CD4-positive, alpha-beta T cell treated with Interleukin-6 at 100 ng/mL for 8 hours (primary cell): ENCODE results near the gene GAL.

Source experiments
- DNase-seq: peaks from one replicate; pipeline ENCODE4 v3.0.0-alpha.2; 2020; ENCODE audit warnings: mixed read lengths, low spot score

The GAL gene

GRCh38 chr11:68658661-68659060 lies 25.7 kb upstream of the GAL start:
- no peak for DNase-seq

DNA sequence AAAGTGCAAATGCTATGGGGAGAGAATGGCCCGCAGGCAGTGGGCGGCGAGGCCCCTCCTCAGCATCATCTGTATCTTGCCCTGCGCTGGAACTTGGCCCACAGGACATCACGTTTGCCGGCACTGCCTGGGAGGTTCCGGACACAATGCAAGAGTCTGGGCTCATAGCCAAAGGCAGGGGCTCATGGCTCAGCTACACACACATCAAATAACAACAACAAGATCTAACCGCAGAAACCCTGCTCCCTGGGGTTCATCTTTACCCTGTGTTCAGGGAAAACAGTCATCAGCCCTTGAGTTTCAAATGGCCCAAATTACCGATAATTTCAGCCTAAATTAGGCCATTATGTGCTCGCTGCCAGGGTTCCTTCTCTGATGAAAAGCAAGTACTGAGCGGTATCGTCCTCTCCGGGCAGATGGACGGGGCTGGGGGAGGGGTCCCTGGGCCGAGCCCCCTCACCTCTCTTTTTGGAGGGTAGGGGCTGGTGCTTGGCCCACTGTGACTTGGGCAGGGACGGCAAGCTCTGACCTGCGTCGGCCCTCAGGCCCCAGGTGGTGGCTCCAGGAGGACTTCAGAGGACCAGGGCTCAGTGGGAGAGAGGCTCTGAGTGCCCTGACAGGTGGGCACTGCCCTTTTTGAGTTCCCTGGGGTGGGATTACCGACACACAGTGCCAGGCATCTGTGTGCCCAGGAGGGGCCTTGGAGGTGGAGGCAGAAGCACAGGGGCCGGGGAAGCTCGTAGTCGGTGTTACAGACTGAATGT lies 25.0 kb upstream of the GAL start:
- no peak for DNase-seq

DNA sequence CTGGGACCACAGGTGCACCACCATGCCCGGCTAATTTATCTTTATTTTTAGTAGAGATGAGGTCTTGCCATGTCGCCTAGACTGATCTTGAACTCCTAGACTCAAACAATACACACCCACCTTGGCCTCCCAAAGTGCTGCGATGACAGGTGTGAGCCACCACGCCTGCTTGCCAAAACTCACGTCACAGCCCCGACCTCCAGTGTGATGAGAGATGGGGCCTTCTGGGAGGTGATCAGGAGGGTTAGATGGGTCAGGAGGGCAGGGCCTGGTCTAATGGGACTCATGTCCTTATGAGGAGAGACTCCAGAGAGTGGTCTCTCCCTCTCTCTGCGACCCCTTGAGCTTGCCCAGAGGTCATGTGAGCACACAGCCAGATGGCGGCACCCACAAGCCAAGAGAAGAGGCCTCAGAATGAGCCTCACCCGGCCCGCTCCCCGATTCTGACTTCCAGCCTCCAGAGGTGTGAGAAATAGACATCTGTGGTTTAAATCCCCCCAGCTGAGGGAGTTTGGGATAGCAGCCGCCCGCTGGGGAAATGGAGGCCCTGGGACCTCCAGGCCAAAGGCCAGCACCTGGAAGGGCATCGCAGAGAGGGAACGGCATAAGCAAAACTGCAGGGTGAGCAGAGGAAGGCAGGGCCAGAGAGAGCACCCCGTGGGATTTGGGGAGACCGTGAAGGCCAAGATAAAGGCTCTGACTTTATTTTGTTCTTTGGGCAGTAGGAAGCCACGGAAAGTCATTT lies 24.1 kb upstream of the GAL start:
- DNase-seq = no peak

DNA sequence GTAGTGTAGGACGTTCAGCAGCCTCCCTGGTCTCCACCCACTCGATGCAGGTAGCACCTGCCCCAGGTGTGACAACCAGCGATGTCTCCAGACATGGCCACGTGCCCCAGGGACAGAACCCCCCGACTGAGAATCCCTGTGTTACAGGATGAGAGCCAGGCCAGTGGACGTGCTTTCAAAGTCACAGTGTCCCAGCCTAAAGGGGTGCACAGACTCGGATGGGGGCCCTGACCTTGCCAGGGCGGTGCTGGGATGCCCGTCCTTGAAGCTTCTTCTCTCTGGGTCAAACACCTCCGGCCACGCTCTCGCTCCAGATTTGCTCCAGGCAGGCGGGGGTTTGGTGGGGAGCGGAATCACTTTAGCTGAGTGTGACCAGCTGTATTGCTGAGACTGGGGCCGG lies 23.3 kb upstream of the GAL start:
- DNase-seq = no peak

GRCh38 chr11:68661697-68662603 lies 22.4 kb upstream of the GAL start:
- DNase-seq = no peak

- no peak for DNase-seq
Observed at GRCh38 chr11:68663482-68664010, 20.8 kb upstream of the GAL start.

GRCh38 chr11:68664141-68664540 lies 20.2 kb upstream of the GAL start:
- no peak for DNase-seq

DNA sequence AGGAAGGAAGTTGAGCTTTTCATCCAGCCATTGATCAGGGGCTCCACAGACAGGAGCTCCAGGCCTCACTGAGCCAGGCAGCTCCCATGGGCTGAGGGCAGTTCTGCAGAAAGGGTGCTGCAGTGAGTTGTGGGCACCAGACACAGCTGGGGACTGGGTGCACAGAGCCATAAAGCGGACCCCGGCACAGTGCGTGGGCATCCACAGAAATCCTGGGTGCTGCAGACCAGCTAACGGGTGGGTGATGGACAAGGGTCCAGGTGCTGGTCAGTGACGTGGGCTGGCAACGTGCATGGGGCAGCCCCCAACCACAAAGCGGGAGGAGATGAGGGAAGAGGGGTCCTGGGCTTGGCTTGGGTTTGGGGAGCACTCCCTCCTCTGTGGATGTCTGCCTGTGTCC lies 19.4 kb upstream of the GAL start:
- DNase-seq = no peak

DNA sequence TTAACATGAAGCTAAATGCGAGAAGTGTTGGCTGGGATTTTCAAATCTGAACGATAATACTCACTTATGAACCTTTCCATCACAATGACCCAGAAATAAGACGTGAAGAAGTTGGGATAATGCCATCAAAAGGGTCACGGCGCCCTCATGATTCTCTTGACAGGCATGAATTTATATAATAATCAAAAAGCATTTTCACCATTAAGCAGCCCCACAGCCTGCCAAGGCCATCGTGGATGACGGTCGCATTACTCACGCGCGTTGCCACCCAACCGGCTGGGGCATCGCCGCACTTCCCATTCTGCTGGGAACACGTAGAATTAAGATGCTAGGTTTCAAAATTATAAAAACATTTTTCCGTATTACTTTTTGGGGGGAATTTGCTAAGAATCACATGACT lies 18.9 kb upstream of the GAL start:
- DNase-seq = no peak

GRCh38 chr11:68666849-68667248 lies 17.5 kb upstream of the GAL start:
- DNase-seq = no peak

DNA sequence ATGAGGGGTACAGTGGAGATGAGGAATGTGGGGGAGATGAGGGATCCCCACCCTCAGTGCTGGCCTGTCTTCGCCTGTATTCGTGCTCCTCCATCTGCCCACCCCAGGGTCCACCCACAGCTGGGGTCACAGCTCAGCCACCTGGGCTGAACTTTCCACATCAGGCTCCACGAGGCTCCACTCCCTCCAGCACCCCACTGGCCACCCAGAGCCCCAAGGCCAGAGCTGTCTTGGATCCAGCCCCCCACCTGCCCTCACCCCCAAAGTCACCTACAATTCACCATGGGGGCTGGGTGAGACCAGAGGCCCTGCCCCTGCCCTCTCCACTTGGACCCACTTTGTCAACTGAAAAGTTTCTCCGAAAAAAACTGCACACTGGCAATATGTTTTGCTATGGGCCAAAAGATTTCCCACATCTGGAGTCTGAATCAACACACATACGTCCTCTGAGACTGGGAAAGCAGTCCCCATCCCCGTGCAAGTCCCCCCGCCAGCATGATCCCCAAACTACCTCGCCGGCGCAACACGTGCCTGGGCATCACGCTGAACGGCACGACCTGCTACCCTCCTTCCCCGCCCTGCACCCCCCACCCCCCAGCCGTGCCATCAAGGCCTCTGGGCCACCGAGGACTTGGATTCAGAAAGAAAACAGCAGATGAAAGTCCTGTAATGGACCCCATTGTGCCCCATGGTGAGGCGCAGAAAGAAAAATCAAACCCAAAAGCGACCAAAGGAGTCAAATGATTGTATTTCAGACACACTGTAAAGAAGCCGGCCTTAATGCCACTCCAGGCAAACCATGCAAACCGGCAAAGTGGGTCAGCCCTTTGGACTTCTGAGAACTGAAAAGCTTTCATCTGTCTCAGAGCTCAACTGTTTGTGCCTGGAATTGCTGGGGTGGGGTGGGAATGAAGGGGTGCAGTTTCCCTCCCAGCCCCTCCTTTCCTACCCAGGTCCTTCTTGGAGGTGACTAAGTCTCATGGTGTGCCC lies 16.5 kb upstream of the GAL start:
- DNase-seq = no peak

DNA sequence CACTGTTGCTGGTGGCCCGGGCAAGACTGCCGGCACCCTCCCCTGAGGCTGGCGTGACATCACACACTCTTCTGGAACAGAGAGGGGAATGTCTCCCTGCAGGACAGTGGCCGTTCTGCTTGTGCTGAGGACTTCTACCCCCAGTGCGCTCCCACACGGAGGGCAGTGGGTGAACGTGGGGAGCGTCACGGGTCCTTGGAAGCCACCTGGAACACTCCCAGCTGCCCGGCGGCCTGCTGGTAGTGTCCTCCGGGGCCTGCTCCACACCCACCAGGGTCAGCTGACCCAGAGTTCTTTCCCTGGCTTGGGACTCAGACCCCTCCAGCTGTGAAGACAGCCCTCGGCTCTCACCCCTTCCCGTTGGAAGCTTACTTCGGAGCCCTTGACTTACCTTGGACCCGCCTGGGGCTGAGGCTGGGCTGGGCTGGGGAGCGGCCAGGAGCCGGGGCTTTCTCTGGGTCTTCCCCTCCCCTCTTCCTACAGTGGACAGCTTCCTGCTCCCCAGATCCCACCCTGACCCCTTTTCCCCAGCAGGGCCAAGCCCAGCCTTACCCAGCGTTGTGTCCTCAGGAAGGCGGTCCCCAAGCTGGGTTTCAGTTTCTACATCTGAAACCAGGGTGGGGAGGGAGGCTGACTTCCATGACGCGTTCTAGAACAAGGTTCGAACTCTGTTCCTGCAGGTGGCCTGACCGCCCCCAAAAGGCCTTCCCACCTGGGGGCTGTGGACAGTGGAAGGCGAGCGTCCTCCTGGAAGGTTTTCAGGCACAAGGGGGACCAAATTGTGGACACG lies 14.8 kb upstream of the GAL start:
- DNase-seq = no peak

- DNase-seq = no peak
Observed at GRCh38 chr11:68670208-68670992, 13.9 kb upstream of the GAL start.

DNA sequence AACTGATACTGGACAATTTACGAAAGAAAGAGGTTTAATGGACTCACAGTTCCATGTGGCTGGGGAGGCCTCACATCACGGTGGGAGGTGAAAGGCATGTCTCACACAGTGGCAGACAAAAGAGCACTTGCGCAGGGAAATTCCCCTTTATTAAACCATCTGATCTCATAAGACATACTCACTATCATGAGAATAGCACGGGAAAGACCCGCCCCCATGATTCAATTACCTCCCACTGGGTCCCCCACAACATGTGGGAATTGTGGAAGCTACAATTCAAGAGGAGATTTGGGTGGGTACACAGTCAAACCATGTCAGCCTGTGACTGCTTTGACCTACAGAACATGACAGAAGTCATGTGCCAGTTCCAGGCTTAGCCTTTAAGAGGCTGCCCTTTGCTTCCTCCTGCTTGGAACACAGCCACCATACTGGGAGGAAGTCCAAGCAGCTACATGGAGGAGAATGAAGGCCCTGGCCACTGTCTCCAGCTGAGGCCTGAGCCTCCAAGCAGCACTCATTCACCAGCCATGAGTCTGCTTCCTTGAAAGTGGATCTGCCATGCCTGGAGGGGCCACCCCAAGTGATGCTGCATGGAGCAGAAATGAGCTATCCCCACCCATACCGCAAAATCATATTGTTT lies 10.9 kb upstream of the GAL start:
- DNase-seq = no peak

DNA sequence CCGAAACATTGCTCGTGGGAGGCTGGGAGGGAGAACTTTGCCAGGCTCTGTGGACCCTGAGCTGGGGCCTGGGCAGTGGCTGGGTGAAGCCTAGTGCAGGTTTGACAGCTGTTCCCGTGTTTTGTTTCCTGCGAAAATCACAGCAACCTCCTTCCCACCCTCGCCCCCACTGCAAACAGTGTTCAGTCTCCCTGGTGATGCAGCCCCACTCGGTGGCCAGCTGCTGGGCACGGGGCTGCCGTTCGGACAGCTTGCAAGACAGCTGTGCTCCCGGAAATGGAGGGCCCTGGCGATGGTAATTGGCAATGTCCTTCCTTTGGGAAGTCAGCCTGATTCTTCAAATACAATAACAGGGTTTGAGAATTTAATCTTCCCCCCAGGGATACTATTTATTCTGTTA lies 10.4 kb upstream of the GAL start:
- no peak for DNase-seq

GRCh38 chr11:68674461-68674860 lies 9.9 kb upstream of the GAL start:
- no peak for DNase-seq

GRCh38 chr11:68677432-68677831 lies 6.9 kb upstream of the GAL start:
- DNase-seq = no peak

DNA sequence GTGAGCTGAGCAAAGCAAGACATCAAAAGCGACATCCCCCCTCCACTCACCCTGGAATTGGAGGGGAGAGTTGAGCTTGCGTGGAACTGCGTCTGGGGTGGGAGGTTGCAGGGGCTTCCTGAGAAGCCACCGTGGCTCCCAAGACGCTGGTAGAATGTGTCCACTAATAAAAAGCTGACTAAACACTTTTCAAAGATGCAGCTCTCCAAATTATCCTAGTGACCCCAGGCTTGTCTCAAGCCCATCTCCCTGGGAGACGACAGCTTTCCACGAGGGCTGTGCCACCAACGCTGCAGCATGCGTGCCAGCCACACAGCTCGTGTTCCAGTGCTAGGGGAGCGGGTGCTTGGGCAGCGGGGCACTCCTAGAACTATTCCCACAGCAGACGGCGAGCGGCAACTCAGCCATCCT lies 6.3 kb upstream of the GAL start:
- DNase-seq = no peak
